Choroid plexus epithelial cell (primary cell): ENCODE data around the gene PRRG2.
"Not testable (repeated sequence)": the region's sequence is repeated elsewhere in the genome, so short reads cannot be mapped to it uniquely, and the experiment has no call there.

ENCODE experiments used
- DNase-seq: peaks from one replicate; pipeline ENCODE4 v3.0.0-alpha.2; 2010; ENCODE audit warnings: low read depth
- H3K4me3 ChIP-seq: 2 replicates; pipeline ENCODE4 v1.5.1; 2011; ENCODE audit warnings: low read depth, mild to moderate bottlenecking, control low read depth, low read length, moderate library complexity
- TF ChIP-seq, protein P1 (sequence below): conservative IDR thresholded peaks from 2 replicates; pipeline ENCODE4 v1.5.1; 2011; ENCODE audit warnings: low read depth, mild to moderate bottlenecking, control low read depth, inconsistent platforms, low read length, moderate library complexity

The PRRG2 gene

DNA sequence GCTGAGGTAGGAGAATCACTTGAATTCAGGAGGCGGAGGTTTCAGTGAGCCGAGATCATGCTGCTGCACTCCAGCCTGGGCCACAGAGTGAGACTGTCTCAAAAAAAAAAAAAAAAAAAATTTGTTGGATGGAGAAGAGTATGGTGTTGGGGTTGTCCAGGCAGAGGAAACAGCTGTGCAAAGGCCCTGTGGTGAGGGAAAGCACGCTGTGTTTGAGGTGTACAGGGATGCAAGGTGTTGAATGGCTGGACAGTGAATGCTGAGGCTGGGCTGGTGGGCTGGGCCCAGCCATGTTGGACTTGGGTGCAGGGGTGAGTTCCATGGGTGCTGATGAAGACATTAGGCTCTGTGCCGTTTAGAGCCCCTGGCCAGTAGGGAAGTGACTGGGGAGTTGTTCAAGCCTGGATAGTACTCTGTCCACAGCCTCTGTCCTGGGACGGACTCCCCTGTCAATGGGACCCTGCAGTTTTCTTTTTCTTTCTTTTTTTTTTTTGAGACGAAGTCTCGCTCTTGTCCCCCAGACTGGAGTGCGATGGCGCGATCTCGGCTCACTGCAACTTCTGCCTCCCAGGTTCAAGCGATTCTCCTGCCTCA lies 28.5 kb downstream of the PRRG2 start:
- TF ChIP-seq, protein P1, sequence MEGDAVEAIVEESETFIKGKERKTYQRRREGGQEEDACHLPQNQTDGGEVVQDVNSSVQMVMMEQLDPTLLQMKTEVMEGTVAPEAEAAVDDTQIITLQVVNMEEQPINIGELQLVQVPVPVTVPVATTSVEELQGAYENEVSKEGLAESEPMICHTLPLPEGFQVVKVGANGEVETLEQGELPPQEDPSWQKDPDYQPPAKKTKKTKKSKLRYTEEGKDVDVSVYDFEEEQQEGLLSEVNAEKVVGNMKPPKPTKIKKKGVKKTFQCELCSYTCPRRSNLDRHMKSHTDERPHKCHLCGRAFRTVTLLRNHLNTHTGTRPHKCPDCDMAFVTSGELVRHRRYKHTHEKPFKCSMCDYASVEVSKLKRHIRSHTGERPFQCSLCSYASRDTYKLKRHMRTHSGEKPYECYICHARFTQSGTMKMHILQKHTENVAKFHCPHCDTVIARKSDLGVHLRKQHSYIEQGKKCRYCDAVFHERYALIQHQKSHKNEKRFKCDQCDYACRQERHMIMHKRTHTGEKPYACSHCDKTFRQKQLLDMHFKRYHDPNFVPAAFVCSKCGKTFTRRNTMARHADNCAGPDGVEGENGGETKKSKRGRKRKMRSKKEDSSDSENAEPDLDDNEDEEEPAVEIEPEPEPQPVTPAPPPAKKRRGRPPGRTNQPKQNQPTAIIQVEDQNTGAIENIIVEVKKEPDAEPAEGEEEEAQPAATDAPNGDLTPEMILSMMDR = no peak
- DNase-seq = no peak
- H3K4me3 ChIP-seq = no peak overlapping the region

- TF ChIP-seq, protein P1 = no peak
- H3K4me3 ChIP-seq = no peak overlapping the region
- no peak for DNase-seq
These were observed 32.3 kb downstream of the PRRG2 start for GRCh38 chr19:49613374-49613773.

- H3K4me3 ChIP-seq = no peak overlapping the region
- TF ChIP-seq, protein P1 = peak; percentile 48
- DNase-seq = peak; percentile 74
These were observed 33.1 kb downstream of the PRRG2 start for GRCh38 chr19:49614096-49614833.

DNA sequence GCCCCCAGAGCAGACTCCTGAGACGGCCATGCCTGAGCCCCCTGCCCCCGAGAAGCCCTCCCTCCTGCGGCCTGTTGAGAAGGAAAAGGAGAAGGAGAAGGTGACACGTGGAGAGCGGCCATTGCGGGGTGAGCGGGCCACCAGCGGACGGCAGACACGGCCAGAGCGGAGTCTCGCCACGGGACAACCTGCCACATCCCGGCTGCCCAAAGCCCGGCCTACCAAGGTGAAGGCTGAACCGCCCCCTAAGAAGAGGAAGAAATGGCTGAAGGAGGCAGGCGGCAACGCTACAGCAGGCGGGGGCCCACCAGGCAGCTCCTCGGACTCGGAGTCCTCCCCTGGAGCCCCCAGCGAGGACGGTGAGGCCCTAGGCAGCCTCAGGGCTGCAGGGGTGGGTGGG lies 34.7 kb downstream of the PRRG2 start:
- TF ChIP-seq, protein P1 = no peak
- DNase-seq = no peak
- no peak overlapping the region for H3K4me3 ChIP-seq

DNA sequence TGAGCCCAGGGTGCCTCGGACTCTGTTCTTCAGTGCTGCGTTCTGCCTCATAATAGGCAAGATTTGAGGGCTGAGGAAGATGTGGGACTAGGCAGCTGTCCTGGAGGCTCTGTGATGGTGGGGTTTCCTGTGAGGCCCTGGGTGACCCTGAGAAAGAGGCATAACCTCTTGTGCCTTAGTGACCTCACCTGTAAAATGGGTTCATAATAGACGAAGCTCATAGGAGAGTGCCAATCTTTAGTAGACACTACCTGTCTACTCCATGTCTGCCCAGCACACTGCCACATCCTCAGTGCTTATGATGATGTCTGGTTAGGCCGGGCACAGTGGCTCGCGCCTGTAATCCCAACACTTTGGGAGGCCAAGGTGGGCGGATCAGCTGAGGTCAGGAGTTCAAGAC lies 35.4 kb downstream of the PRRG2 start:
- H3K4me3 ChIP-seq = no peak overlapping the region
- DNase-seq = no peak
- TF ChIP-seq, protein P1 = no peak

DNA sequence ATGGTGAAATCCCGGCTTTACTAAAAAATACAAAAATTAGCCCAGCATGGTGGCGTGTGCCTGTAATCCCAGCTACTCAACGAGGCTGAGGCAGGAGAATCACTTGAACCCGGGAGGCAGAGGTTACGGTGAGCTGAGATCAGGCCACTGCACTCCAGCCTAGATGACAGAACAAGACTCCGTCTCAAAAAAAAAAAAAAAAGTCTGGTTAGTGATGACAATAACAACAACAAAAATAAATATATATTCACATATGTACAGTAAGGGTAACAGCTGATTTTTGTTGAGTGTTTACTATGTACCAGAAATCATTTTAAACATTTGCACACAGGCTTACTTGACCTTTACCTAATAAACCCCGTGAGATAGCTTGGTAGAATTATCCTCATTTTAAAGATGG lies 35.8 kb downstream of the PRRG2 start:
- TF ChIP-seq, protein P1 = no peak
- DNase-seq = no peak

DNA sequence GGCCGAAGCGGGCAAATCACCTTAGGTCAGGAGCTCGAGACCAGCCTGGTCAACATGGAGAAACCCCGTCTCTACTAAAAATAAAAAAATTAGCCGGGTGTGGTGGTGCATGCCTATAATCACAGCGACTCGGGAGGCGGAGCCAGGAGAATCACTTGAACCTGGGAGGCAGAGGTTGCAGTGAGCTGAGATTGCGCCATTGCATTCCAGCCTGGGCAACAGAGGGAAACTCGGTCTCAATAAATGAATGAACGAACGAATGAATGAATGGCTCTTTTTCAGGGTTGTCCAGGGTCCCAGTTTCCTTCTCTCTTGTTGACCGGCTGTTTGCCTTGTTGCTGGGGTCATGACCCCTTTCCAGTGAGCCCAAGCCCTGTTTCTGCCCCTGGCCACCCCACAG lies 36.7 kb downstream of the PRRG2 start:
- not testable (repeated sequence) for DNase-seq, H3K4me3 ChIP-seq

More for the DNA sequence above, 35.8 kb downstream of the PRRG2 start:
- H3K4me3 ChIP-seq = no peak overlapping the region
